ENCODE results near the gene TAS2R40. TPM values are rescaled to one million over a fixed set of nuclear protein-coding genes. Genes with fewer than 3 reads are reported as not detected.

Gene TAS2R40
- total and polyA plus RNA-seq, 2 donors (not counting 1 experiment from before 2014, with no cell fraction given) = not detected

DNA sequence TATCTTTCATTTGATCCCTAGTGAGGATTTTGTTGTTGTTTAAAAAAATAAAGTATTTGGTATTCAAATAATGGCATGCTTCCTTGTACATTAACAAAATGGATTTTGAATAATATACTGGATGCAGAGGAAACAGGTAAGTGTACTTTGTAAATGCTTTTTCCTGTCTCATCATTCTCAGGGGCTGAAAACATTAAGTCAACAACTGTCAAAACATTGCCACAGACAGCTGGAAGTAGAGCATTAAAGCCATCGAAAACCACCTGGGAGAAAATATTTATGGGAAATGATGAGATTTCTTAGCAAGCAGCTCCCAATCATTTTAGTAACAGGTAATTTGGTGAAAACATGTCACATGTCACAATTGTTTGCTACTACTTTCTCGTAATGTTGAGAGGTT is 28.0 kb upstream of the TAS2R40 start:
- DNase-seq (ENCODE audit: low read depth in 2 of 2) = no peak
- no peak overlapping the region for H3K9ac ChIP-seq (ENCODE audit: insufficient read depth, low read length)
- H3K4me2 ChIP-seq (ENCODE audit: extremely low read depth, insufficient read depth, low read length) = no peak overlapping the region
- no peaks in the 10 kb centered on the region for H3K36me3 ChIP-seq (ENCODE audit: control insufficient read depth, insufficient read depth, low read length)
- no peaks in the 10 kb centered on the region for H3K27me3 ChIP-seq (ENCODE audit: control insufficient read depth, insufficient read depth, low read length)
- no peaks in the 10 kb centered on the region for H3K9me3 ChIP-seq (ENCODE audit: control insufficient read depth, insufficient read depth, low read depth, low read length)
- H3K27ac ChIP-seq (ENCODE audit: insufficient read depth, low read length) = no peak overlapping the region
- TF ChIP-seq, protein P1, sequence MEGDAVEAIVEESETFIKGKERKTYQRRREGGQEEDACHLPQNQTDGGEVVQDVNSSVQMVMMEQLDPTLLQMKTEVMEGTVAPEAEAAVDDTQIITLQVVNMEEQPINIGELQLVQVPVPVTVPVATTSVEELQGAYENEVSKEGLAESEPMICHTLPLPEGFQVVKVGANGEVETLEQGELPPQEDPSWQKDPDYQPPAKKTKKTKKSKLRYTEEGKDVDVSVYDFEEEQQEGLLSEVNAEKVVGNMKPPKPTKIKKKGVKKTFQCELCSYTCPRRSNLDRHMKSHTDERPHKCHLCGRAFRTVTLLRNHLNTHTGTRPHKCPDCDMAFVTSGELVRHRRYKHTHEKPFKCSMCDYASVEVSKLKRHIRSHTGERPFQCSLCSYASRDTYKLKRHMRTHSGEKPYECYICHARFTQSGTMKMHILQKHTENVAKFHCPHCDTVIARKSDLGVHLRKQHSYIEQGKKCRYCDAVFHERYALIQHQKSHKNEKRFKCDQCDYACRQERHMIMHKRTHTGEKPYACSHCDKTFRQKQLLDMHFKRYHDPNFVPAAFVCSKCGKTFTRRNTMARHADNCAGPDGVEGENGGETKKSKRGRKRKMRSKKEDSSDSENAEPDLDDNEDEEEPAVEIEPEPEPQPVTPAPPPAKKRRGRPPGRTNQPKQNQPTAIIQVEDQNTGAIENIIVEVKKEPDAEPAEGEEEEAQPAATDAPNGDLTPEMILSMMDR (conservative IDR thresholded peaks at IDR 0.05 in 1 of 2, IDR thresholded peaks at IDR 0.05 in 1 of 2; ENCODE audit: low read depth in 1 of 2, low read length in 2 of 2) = no peak
- TF ChIP-seq EZH2 (IDR thresholded peaks at IDR 0.05; ENCODE audit: low read length, missing control alignments) = no peak
- no peaks in the 10 kb centered on the region for H3K4me1 ChIP-seq (ENCODE audit: control insufficient read depth, extremely low read depth, insufficient read depth, low read length)
- H3K79me2 ChIP-seq (ENCODE audit: control insufficient read depth, insufficient read depth, low read length) = no peaks in the 10 kb centered on the region
- H3K4me3 ChIP-seq (replicated peaks in 1 of 4; ENCODE audit: control extremely low read depth in 1 of 4, insufficient read depth in 1 of 4, low read depth in 3 of 4, low read length in 4 of 4) = no peak overlapping the region
- no peaks in the 10 kb centered on the region for H4K20me1 ChIP-seq (ENCODE audit: control insufficient read depth, extremely low read depth, insufficient read depth, low read length)
- no peak overlapping the region for H2AFZ ChIP-seq (ENCODE audit: low read length)

DNA sequence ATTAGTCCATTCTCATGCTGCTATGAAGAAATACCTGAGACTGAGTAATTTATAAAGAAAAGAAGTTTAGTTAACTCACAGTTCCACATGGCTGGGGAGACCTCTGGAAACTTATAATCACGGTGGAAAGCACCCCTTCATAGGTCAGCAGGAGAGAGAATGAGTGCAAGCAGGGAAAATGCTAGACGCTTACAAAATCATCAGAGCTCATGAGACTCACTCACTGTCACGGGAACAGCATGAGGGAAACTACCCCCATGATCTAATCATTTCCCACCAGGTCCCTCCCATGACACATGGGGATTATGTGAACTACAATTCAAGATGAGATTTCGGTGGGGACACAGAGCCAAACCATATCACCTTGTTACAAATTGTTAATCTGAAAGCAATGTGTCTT is 22.8 kb upstream of the TAS2R40 start:
- Histone ChIP-seq H3K9ac (ENCODE audit: insufficient read depth, low read length) (no peak overlapping the region), H4K20me1 (ENCODE audit: control insufficient read depth, extremely low read depth, insufficient read depth, low read length) (no peaks in the 10 kb centered on the region), H3K27me3 (ENCODE audit: control insufficient read depth, insufficient read depth, low read length) (no peaks in the 10 kb centered on the region), H3K36me3 (ENCODE audit: control insufficient read depth, insufficient read depth, low read length) (no peaks in the 10 kb centered on the region), H3K4me1 (ENCODE audit: control insufficient read depth, extremely low read depth, insufficient read depth, low read length) (no peaks in the 10 kb centered on the region), H3K4me3 (replicated peaks in 1 of 4; ENCODE audit: control extremely low read depth in 1 of 4, insufficient read depth in 1 of 4, low read depth in 3 of 4, low read length in 4 of 4) (no peak overlapping the region), H3K9me3 (ENCODE audit: control insufficient read depth, insufficient read depth, low read depth, low read length) (no peaks in the 10 kb centered on the region), H3K4me2 (ENCODE audit: extremely low read depth, insufficient read depth, low read length) (no peak overlapping the region), H3K79me2 (ENCODE audit: control insufficient read depth, insufficient read depth, low read length) (no peaks in the 10 kb centered on the region), H2AFZ (ENCODE audit: low read length) (no peak overlapping the region), H3K27ac (ENCODE audit: insufficient read depth, low read length) (no peak overlapping the region)
- no peak for DNase-seq (ENCODE audit: low read depth in 2 of 2)
- no peak for TF ChIP-seq EZH2 (IDR thresholded peaks at IDR 0.05; ENCODE audit: low read length, missing control alignments)
- TF ChIP-seq, protein P1 (conservative IDR thresholded peaks at IDR 0.05 in 1 of 2, IDR thresholded peaks at IDR 0.05 in 1 of 2; ENCODE audit: low read depth in 1 of 2, low read length in 2 of 2) = no peak

DNA sequence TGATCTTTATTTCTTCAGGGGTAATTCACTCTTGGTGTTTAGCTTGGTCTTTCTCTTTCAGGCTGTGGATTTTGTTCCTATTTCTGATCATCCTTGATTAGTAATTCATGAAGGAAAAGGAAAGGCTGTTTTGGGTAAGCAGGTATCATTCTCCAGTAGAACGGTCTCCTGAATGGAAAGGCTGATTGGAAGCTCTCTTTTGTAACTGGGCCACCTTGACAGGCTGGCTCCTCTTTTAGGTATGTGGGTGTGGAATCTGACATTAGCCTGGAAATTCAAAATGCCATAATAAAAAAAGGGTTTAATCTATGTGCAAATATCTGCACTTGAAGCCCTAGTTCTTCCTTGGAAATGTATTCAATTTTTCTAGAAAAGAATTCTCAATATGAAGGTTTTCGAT is 19.7 kb upstream of the TAS2R40 start:
- Histone ChIP-seq H4K20me1 (ENCODE audit: control insufficient read depth, extremely low read depth, insufficient read depth, low read length) (no peaks in the 10 kb centered on the region), H3K4me3 (replicated peaks in 1 of 4; ENCODE audit: control extremely low read depth in 1 of 4, insufficient read depth in 1 of 4, low read depth in 3 of 4, low read length in 4 of 4) (no peak overlapping the region), H3K4me2 (ENCODE audit: extremely low read depth, insufficient read depth, low read length) (no peak overlapping the region), H3K79me2 (ENCODE audit: control insufficient read depth, insufficient read depth, low read length) (no peaks in the 10 kb centered on the region), H3K36me3 (ENCODE audit: control insufficient read depth, insufficient read depth, low read length) (no peaks in the 10 kb centered on the region), H3K27me3 (ENCODE audit: control insufficient read depth, insufficient read depth, low read length) (no peaks in the 10 kb centered on the region), H3K9me3 (ENCODE audit: control insufficient read depth, insufficient read depth, low read depth, low read length) (no peaks in the 10 kb centered on the region), H2AFZ (ENCODE audit: low read length) (no peak overlapping the region), H3K4me1 (ENCODE audit: control insufficient read depth, extremely low read depth, insufficient read depth, low read length) (no peaks in the 10 kb centered on the region), H3K27ac (ENCODE audit: insufficient read depth, low read length) (no peak overlapping the region), H3K9ac (ENCODE audit: insufficient read depth, low read length) (no peak overlapping the region)
- TF ChIP-seq, protein P1 (conservative IDR thresholded peaks at IDR 0.05 in 1 of 2, IDR thresholded peaks at IDR 0.05 in 1 of 2; ENCODE audit: low read depth in 1 of 2, low read length in 2 of 2) = no peak
- no peak for TF ChIP-seq EZH2 (IDR thresholded peaks at IDR 0.05; ENCODE audit: low read length, missing control alignments)
- DNase-seq (ENCODE audit: low read depth in 2 of 2) = no peak

Measured in fibroblast of lung (primary cell).